Neuronal stem cell (in vitro differentiated cells): ENCODE measurements around the gene HNRNPH1.
A peak's percentile ranks its signal among the peaks of the same experiment; 100 is the strongest.

ENCODE experiments used
- DNase-seq: peaks from one replicate; pipeline ENCODE4 v3.0.0-alpha.2; 2013; ENCODE audit warnings: low spot score
- H2AFZ ChIP-seq: one replicate; pipeline ENCODE4 v1.6.1; 2013; ENCODE audit warnings: mild to moderate bottlenecking, low read length, inconsistent platforms
- H2AK5ac ChIP-seq: 2 replicates; pipeline ENCODE4 v1.6.1; 2013; ENCODE audit warnings: low read depth, mild to moderate bottlenecking, inconsistent platforms, low read length, moderate library complexity, mixed read lengths
- H2BK120ac ChIP-seq: 2 replicates; pipeline ENCODE4 v1.6.1; 2013; ENCODE audit warnings: low read depth, mild to moderate bottlenecking, inconsistent platforms, low read length, moderate library complexity, mixed read lengths
- H2BK12ac ChIP-seq: one replicate; pipeline ENCODE4 v1.6.1; 2013; ENCODE audit warnings: low read length, inconsistent platforms
- H2BK15ac ChIP-seq: 2 replicates; pipeline ENCODE4 v1.6.1; 2013; ENCODE audit warnings: mild to moderate bottlenecking, low read length, inconsistent platforms, mixed read lengths
- H2BK5ac ChIP-seq: one replicate; pipeline ENCODE4 v1.6.1; 2013; ENCODE audit warnings: inconsistent platforms, mild to moderate bottlenecking, low read length, moderate library complexity
- H3K14ac ChIP-seq: one replicate; pipeline ENCODE4 v1.6.1; 2013; ENCODE audit warnings: low read length, inconsistent platforms
- H3K18ac ChIP-seq: 2 replicates; pipeline ENCODE4 v1.6.1; 2013; ENCODE audit warnings: low read length, inconsistent platforms
- H3K23ac ChIP-seq: 2 replicates; pipeline ENCODE4 v1.6.1; 2013; ENCODE audit warnings: low read depth, mild to moderate bottlenecking, mixed read lengths, low read length, inconsistent platforms; ENCODE audit not compliant: poor library complexity
- H3K27ac ChIP-seq: replicated peaks from 3 replicates; pipeline ENCODE4 v1.5.1; 2013; ENCODE audit warnings: low read length, inconsistent platforms
- H3K27me3 ChIP-seq, 3 experiments: 2 replicates each; pipeline ENCODE4 v1.6.1; 2013; ENCODE audit warnings: low read length in 3 of 3, mild to moderate bottlenecking in 2 of 3, inconsistent platforms in 1 of 3, low read depth in 1 of 3, mixed read lengths in 1 of 3, moderate library complexity in 1 of 3; ENCODE audit not compliant: control insufficient read depth in 3 of 3, insufficient read depth in 3 of 3
- H3K36me3 ChIP-seq, 2 donors: replicated peaks in 1 of 2; 2 replicates each; pipeline ENCODE4 v1.6.1; 2013; ENCODE audit warnings: low read length in 2 of 2; ENCODE audit not compliant: control insufficient read depth in 2 of 2, insufficient read depth in 2 of 2
- H3K4ac ChIP-seq: 2 replicates; pipeline ENCODE4 v1.6.1; 2013; ENCODE audit warnings: inconsistent platforms, mild to moderate bottlenecking, low read length, moderate library complexity
- H3K4me1 ChIP-seq, 2 donors: 1 replicate in 1 of 2; 2 replicates in 1 of 2; pipeline ENCODE4 v1.6.1; 2013; ENCODE audit warnings: low read length in 2 of 2, low read depth in 1 of 2; ENCODE audit not compliant: control insufficient read depth in 2 of 2, insufficient read depth in 1 of 2
- H3K4me2 ChIP-seq: one replicate; pipeline ENCODE4 v1.6.1; 2013; ENCODE audit warnings: mild to moderate bottlenecking, low read length, inconsistent platforms; ENCODE audit not compliant: insufficient read depth, poor library complexity, severe bottlenecking
- H3K4me3 ChIP-seq, 2 donors: 2 replicates each; pipeline ENCODE4 v1.5.1; 2013; ENCODE audit warnings: low read length in 2 of 2, mild to moderate bottlenecking in 2 of 2, inconsistent platforms in 1 of 2, moderate library complexity in 1 of 2
- H3K79me1 ChIP-seq: one replicate; pipeline ENCODE4 v1.6.1; 2013; ENCODE audit warnings: low read depth, mild to moderate bottlenecking, inconsistent platforms, low read length, moderate library complexity
- H3K9ac ChIP-seq: one replicate; pipeline ENCODE4 v1.6.1; 2013; ENCODE audit warnings: mild to moderate bottlenecking, low read depth, low read length, inconsistent platforms; ENCODE audit not compliant: poor library complexity
- H3K9me3 ChIP-seq, 2 donors: replicated peaks in 1 of 2; 2 replicates each; pipeline versions ENCODE3 to v1.6.1; 2013; ENCODE audit warnings: low read length in 2 of 2, mild to moderate bottlenecking in 2 of 2, inconsistent platforms in 1 of 2, low read depth in 1 of 2, mixed read lengths in 1 of 2, moderate library complexity in 1 of 2; ENCODE audit not compliant: control insufficient read depth in 2 of 2, insufficient read depth in 1 of 2
- H4K8ac ChIP-seq: one replicate; pipeline ENCODE4 v1.6.1; 2013; ENCODE audit warnings: low read depth, mild to moderate bottlenecking, inconsistent platforms, low read length, moderate library complexity
- H4K91ac ChIP-seq: one replicate; pipeline ENCODE4 v1.6.1; 2013; ENCODE audit warnings: low read length, low read depth, mild to moderate bottlenecking, inconsistent platforms; ENCODE audit not compliant: poor library complexity
- WGBS, 2 donors: extraction: QIAGEN DNeasy Blood & Tissue Kit; methylation state at CpG; one replicate each; pipeline ENCODE4 v1.1.7; 2013; ENCODE audit warnings: missing lambda C conversion rate in 2 of 2, mixed read lengths in 1 of 2; ENCODE audit not compliant: insufficient read length in 2 of 2, insufficient replicate concordance in 1 of 2; ENCODE audit errors: extremely low coverage in 2 of 2; 5-methylcytosine and 5-hydroxymethylcytosine counted together

Gene HNRNPH1

DNA sequence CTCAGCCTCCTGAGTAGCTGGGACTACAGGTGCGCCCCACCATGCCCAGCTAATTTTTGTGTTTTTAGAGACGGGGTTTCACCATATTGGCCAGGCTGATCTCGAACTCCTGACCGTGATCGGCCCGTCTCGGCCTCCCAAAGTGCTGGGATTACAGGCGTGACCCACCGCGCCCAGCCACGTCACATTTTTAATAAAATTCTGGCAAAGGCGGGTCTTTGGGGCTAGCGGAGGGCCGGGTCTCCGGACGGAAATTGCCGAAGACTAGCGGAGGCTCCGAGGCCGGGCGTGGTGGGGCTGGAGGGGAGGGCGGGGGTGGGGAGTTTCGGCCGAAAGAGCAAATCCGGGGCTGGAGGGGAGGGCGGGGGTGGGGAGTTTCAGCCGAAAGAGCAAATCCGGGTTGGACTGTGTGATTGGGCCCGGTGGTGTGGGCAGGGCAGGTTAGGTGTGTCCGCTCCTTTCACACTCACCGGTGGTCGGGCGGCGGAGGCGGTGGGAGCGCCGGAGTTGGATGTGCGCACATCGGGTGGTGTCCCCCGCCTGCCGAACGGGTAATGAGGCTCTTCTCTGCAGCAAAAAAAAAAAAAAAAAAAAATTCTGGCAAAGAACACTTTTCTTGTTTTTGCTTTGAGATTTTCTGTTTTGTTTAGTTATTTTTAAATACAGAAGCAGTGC, 46.0 kb downstream of the HNRNPH1 start:
- no peak overlapping the region for H2BK15ac ChIP-seq
- H2BK5ac ChIP-seq = no peak overlapping the region
- no peaks in the 10 kb centered on the region for H3K9me3 ChIP-seq
- H3K4me1 ChIP-seq = no peaks in the 10 kb centered on the region
- H3K79me1 ChIP-seq = peaks cover 1% of the 10 kb centered on the region
- H2BK12ac ChIP-seq = no peak overlapping the region
- WGBS, 2 donors = no CpG with 5 or more reads among the region's 42 CpGs
- no peak for DNase-seq
- H3K27me3 ChIP-seq = no peaks in the 10 kb centered on the region
- peaks cover 19 to 83% of the 10 kb centered on the region in 2 donors for H3K36me3 ChIP-seq
- H4K8ac ChIP-seq = no peak overlapping the region
- no peak overlapping the region for H3K4ac ChIP-seq
- H3K4me2 ChIP-seq = no peak overlapping the region
- no peak overlapping the region for H2AFZ ChIP-seq
- H3K14ac ChIP-seq = no peak overlapping the region
- no peak overlapping the region for H3K23ac ChIP-seq
- H4K91ac ChIP-seq = no peak overlapping the region
- H3K4me3 ChIP-seq = no peak overlapping the region
- H3K27ac ChIP-seq = no peak overlapping the region
- no peak overlapping the region for H3K9ac ChIP-seq
- H2AK5ac ChIP-seq = no peak overlapping the region
- no peak overlapping the region for H3K18ac ChIP-seq
- H2BK120ac ChIP-seq = no peak overlapping the region

DNA sequence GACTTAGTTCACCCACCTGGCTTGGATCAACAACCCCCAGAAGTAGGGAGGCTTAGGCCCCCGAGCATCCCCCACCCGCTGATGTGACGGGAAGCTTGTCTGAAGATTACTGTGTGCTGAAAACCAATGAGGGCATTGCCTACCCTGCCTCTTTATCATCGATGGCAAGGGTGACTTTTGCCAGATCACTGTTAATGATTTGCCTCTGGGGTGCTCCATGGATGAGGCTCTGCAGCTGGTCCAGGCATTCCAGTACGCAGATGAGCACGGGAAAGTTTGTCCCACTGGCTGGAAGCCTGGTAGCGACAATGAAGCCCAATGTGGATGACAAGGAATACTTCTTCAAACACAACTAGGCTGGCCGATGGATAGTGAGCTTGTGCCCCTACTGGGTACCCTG, 51.1 kb downstream of the HNRNPH1 start:
- Histone ChIP-seq H3K4me1 (no peaks in the 10 kb centered on the region), H3K27me3 (no peaks in the 10 kb centered on the region), H3K9ac (peak overlapping the region; percentile 30), H3K23ac (peak overlapping the region; percentile 73), H3K18ac (no peak overlapping the region), H3K4me3 (no peak overlapping the region), H2BK5ac (no peak overlapping the region), H2AK5ac (no peak overlapping the region), H3K79me1 (peaks cover 7% of the 10 kb centered on the region), H3K4ac (no peak overlapping the region), H2BK15ac (no peak overlapping the region), H3K4me2 (no peak overlapping the region), H3K27ac (no peak overlapping the region), H4K91ac (no peak overlapping the region), H2BK120ac (no peak overlapping the region), H3K9me3 (no peaks in the 10 kb centered on the region), H2AFZ (no peak overlapping the region), H3K14ac (no peak overlapping the region), H3K36me3 (peaks cover 31 to 91% of the 10 kb centered on the region in 2 donors), H2BK12ac (no peak overlapping the region), H4K8ac (no peak overlapping the region)
- DNase-seq = no peak
- no CpG with 5 or more reads among the region's 8 CpGs for WGBS, 2 donors

DNA sequence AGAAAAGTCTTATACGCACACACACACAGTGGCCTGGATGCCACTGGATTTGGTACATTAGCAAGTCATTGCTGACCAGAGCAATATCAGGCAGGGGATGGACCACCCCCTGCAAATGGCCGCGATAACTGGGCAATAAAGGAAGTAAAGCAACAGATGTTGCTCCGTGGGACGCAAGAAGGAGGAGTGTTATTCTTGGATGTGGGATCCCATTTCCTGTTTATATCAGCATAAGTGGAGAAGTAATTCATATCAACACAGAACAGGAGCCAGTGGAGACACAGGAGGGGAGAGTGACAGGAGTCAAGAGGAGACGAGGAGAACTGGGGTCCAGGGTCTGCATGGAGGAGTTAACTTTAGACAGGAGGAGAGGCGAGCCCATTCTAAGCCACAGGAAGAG, 54.8 kb downstream of the HNRNPH1 start:
- H4K91ac ChIP-seq = no peak overlapping the region
- no peak for DNase-seq
- no peak overlapping the region for H3K18ac ChIP-seq
- H3K23ac ChIP-seq = no peak overlapping the region
- H2BK5ac ChIP-seq = no peak overlapping the region
- no peaks in the 10 kb centered on the region for H3K4me1 ChIP-seq
- no peak overlapping the region for H4K8ac ChIP-seq
- H3K79me1 ChIP-seq = peaks cover 7% of the 10 kb centered on the region
- no peak overlapping the region for H2AFZ ChIP-seq
- no peak overlapping the region for H3K4me2 ChIP-seq
- H3K4me3 ChIP-seq = no peak overlapping the region
- no peak overlapping the region for H3K27ac ChIP-seq
- peaks cover 33 to 95% of the 10 kb centered on the region in 2 donors for H3K36me3 ChIP-seq
- H2AK5ac ChIP-seq = no peak overlapping the region
- H3K9ac ChIP-seq = no peak overlapping the region
- H2BK15ac ChIP-seq = no peak overlapping the region
- H3K9me3 ChIP-seq = no peaks in the 10 kb centered on the region
- H3K27me3 ChIP-seq = no peaks in the 10 kb centered on the region
- H3K14ac ChIP-seq = no peak overlapping the region
- no peak overlapping the region for H3K4ac ChIP-seq
- no peak overlapping the region for H2BK120ac ChIP-seq
- no CpG with 5 or more reads among the region's 7 CpGs for WGBS, 2 donors
- H2BK12ac ChIP-seq = no peak overlapping the region

DNA sequence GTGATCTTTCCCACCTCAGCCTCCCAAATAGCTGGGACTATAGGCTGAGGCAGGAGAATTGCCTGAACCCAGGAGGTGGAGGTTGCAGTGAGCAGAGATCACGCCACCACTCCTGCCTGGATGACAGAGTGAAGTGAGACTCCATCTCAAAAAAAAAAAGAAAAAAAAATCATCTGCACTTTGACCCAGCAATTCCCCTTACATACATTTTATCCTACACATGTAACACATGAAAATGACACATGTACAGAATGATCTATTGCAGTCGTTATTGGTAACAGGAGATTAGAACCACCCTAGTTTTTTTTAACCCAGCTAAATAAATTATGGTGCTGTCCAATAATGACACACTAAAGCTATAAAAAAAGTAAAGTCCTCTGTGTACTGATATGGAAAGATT, 58.9 kb downstream of the HNRNPH1 start:
- H2AFZ ChIP-seq = no peak overlapping the region
- no peak overlapping the region for H3K14ac ChIP-seq
- H3K4me2 ChIP-seq = no peak overlapping the region
- no peak for DNase-seq
- H2BK15ac ChIP-seq = no peak overlapping the region
- H3K4ac ChIP-seq = no peak overlapping the region
- H3K27me3 ChIP-seq = peaks cover 0 to 2% (median 0%) of the 10 kb centered on the region in 3 experiments
- H3K27ac ChIP-seq = no peak overlapping the region
- no peak overlapping the region for H4K8ac ChIP-seq
- no CpG with 5 or more reads among the region's 2 CpGs for WGBS, 2 donors
- no peak overlapping the region for H3K18ac ChIP-seq
- H3K23ac ChIP-seq = no peak overlapping the region
- peaks cover 4% of the 10 kb centered on the region for H3K79me1 ChIP-seq
- H2AK5ac ChIP-seq = no peak overlapping the region
- H3K4me1 ChIP-seq = peaks cover 2 to 4% of the 10 kb centered on the region in 2 donors
- H2BK12ac ChIP-seq = no peak overlapping the region
- no peak overlapping the region for H4K91ac ChIP-seq
- H3K4me3 ChIP-seq = no peak overlapping the region
- H3K36me3 ChIP-seq = peaks cover 33 to 87% of the 10 kb centered on the region in 2 donors
- H3K9me3 ChIP-seq = no peaks in the 10 kb centered on the region
- no peak overlapping the region for H3K9ac ChIP-seq
- no peak overlapping the region for H2BK120ac ChIP-seq
- H2BK5ac ChIP-seq = no peak overlapping the region
